Measurements from ENCODE around the gene CERS1.

The CERS1 gene

GRCh38 chr19:18856385-18857126, 39.4 kb downstream of the CERS1 start:
- DNase-seq (ENCODE audit: low spot score) = no peak

GRCh38 chr19:18855647-18856384, 40.1 kb downstream of the CERS1 start:
- DNase-seq (ENCODE audit: low spot score) = no peak

- DNase-seq (ENCODE audit: low spot score) = no peak
These were observed 41.0 kb downstream of the CERS1 start for GRCh38 chr19:18854982-18855381.

- no peak for DNase-seq (ENCODE audit: low spot score)
These were observed 42.1 kb downstream of the CERS1 start for GRCh38 chr19:18853755-18854427.

GRCh38 chr19:18852648-18853047, 43.3 kb downstream of the CERS1 start:
- no peak for DNase-seq (ENCODE audit: low spot score)

- DNase-seq (ENCODE audit: low spot score) = no peak
These were observed 44.2 kb downstream of the CERS1 start for GRCh38 chr19:18851673-18852325.

GRCh38 chr19:18850471-18851375, 45.2 kb downstream of the CERS1 start:
- DNase-seq (ENCODE audit: low spot score) = no peak

GRCh38 chr19:18849838-18850400, 46.0 kb downstream of the CERS1 start:
- no peak for DNase-seq (ENCODE audit: low spot score)

- DNase-seq (ENCODE audit: low spot score) = no peak
These were observed 46.9 kb downstream of the CERS1 start for GRCh38 chr19:18848878-18849661.

GRCh38 chr19:18847549-18848463, 48.2 kb downstream of the CERS1 start:
- no peak for DNase-seq (ENCODE audit: low spot score)

- peak; percentile 74 for DNase-seq (ENCODE audit: low spot score)
These were observed 49.0 kb downstream of the CERS1 start for GRCh38 chr19:18846862-18847548.

- no peak for DNase-seq (ENCODE audit: low spot score)
These were observed 50.0 kb downstream of the CERS1 start for GRCh38 chr19:18845961-18846360.

- no peak for DNase-seq (ENCODE audit: low spot score)
These were observed 51.1 kb downstream of the CERS1 start for GRCh38 chr19:18844806-18845329.

- DNase-seq (ENCODE audit: low spot score) = no peak
These were observed 52.0 kb downstream of the CERS1 start for GRCh38 chr19:18843960-18844359.

- DNase-seq (ENCODE audit: low spot score) = no peak
These were observed 53.8 kb downstream of the CERS1 start for GRCh38 chr19:18842166-18842565.

GRCh38 chr19:18841400-18841799, 54.6 kb downstream of the CERS1 start:
- DNase-seq (ENCODE audit: low spot score) = no peak

- no peak for DNase-seq (ENCODE audit: low spot score)
These were observed 55.4 kb downstream of the CERS1 start for GRCh38 chr19:18840288-18841267.
